GM12878 (cell line): Measurements from ENCODE around the gene INTS6. TPM values are rescaled to one million over a fixed set of nuclear protein-coding genes. Genes with fewer than 3 reads are reported as not detected.

ENCODE experiments used
- ASH2L ChIP-seq: fragments of 300-600, 200-600 bp; sonication (generic); IDR thresholded peaks from 2 replicates; pipeline ENCODE4 v1.6.1; 2017; ENCODE audit warnings: low read depth, mild to moderate bottlenecking, borderline replicate concordance
- EP300 ChIP-seq, 2 experiments: fragments of 150-350 bp in 1 of 2; IDR thresholded peaks; 2 replicates each; pipeline ENCODE4 v1.6.1; 2011 to 2012; ENCODE audit warnings: low read depth in 2 of 2, low read length in 2 of 2, borderline replicate concordance in 1 of 2, improper control_type of control experiment in 1 of 2, inconsistent platforms in 1 of 2; ENCODE audit not compliant: control insufficient read depth in 1 of 2
- ESRRA ChIP-seq: IDR thresholded peaks from 2 replicates; pipeline ENCODE4 v1.6.1; 2012; ENCODE audit warnings: mild to moderate bottlenecking, low read length, improper control_type of control experiment
- IRF4 ChIP-seq: IDR thresholded peaks from 2 replicates; pipeline ENCODE4 v1.6.1; 2011; ENCODE audit warnings: low read depth, low read length
- MAX ChIP-seq: IDR thresholded peaks from 2 replicates; pipeline ENCODE4 v1.6.1; 2012; ENCODE audit warnings: low read depth, low read length, improper control_type of control experiment
- NRF1 ChIP-seq: conservative IDR thresholded peaks from 2 replicates; pipeline ENCODE4 v1.6.1; 2011; ENCODE audit warnings: mild to moderate bottlenecking, low read depth, low read length, improper control_type of control experiment
- PKNOX1 ChIP-seq: fragments of 450-650 bp; IDR thresholded peaks from 2 replicates; pipeline ENCODE4 v1.6.1; 2016; ENCODE audit warnings: mild to moderate bottlenecking
- PRDM15 ChIP-seq: fragments of 450-650 bp; formaldehyde crosslinking; IDR thresholded peaks from 2 replicates; pipeline ENCODE4 v1.4.0; 2020; ENCODE audit warnings: mild to moderate bottlenecking, moderate library complexity
- SMAD5 ChIP-seq: IDR thresholded peaks from 2 replicates; pipeline ENCODE4 v1.6.1; 2016; ENCODE audit warnings: antibody characterized with exemption, low read depth
- TCF7 ChIP-seq: IDR thresholded peaks from 2 replicates; pipeline ENCODE4 v1.6.1; 2014; ENCODE audit warnings: antibody characterized with exemption, borderline replicate concordance
- ZBTB11 ChIP-seq: fragments of 450-650 bp; formaldehyde crosslinking; IDR thresholded peaks from 2 replicates; pipeline ENCODE4 v1.5.0; 2022; ENCODE audit warnings: mild to moderate bottlenecking, missing genetic modification characterization
- polyA plus RNA-seq, 11 experiments: library from polyadenylated mRNA; depleted of rRNA in 4 of 11; unstranded in 6 of 11; stranded (reverse) in 5 of 11; fragments of >200 nt; fragmentation: Nextera tagmentation in 4 of 11; fragmentation: Illumina TruSeq in 1 of 11; extraction: Ambion mirVana in 4 of 11; extraction: Trizol in 1 of 11; gene quantifications; 1 replicate in 1 of 11; 2 replicates in 10 of 11; pipeline versions ENCODE4 v1.2.1 to v1.2.3, GENCODE V29; 2011 to 2016; ENCODE audit warnings: inconsistent platforms in 2 of 11, missing spikeins in 2 of 11, low read depth in 1 of 11
- total RNA-seq, 4 experiments: library from RNA; depleted of rRNA in 3 of 4; stranded (reverse); fragments of >200 nt in 3 of 4; fragmentation: Illumina TruSeq in 1 of 4; extraction: Trizol in 1 of 4; gene quantifications; 2 replicates each; pipeline versions ENCODE4 v1.2.1 to v1.2.3, GENCODE V29; 2013 to 2021
- TF ChIP-seq, protein P1 (sequence below): IDR thresholded peaks from 2 replicates; pipeline ENCODE4 v1.6.1; 2011; ENCODE audit warnings: mild to moderate bottlenecking, low read depth, low read length, moderate library complexity; ENCODE audit not compliant: insufficient replicate concordance
- TF ChIP-seq, protein P2 (sequence below): fragments of 450-650 bp; IDR thresholded peaks from 2 replicates; pipeline ENCODE4 v1.6.1; 2016; ENCODE audit warnings: mild to moderate bottlenecking

Gene INTS6
- total and polyA plus RNA-seq, 10 of the 15 experiments (the other 5 are each of a cell fraction or from before 2014, with no cell fraction given): 7.2 to 57.7 (median 30.9) TPM

GRCh38 chr13:51452361-51453206 is at the start of gene INTS6 (continued):
- TF ChIP-seq PRDM15 (CRISPR knock-in tag): peak; percentile 74; the same call in 1 of the 2 replicates
- no peak for TF ChIP-seq ASH2L
- peak; percentile 99 for TF ChIP-seq SMAD5
- TF ChIP-seq IRF4: no peak
- no peak for TF ChIP-seq ESRRA
- TF ChIP-seq ZBTB11: peak; percentile 71
- TF ChIP-seq PKNOX1: peak; percentile 55; the same call in 1 of the 2 replicates
- TF ChIP-seq, protein P1, sequence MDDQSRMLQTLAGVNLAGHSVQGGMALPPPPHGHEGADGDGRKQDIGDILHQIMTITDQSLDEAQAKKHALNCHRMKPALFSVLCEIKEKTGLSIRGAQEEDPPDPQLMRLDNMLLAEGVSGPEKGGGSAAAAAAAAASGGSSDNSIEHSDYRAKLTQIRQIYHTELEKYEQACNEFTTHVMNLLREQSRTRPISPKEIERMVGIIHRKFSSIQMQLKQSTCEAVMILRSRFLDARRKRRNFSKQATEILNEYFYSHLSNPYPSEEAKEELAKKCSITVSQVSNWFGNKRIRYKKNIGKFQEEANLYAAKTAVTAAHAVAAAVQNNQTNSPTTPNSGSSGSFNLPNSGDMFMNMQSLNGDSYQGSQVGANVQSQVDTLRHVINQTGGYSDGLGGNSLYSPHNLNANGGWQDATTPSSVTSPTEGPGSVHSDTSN: peak; percentile 59
- no peak for TF ChIP-seq TCF7
- TF ChIP-seq EP300 (IDR thresholded peaks at IDR 0.05; ENCODE audit: borderline replicate concordance in 1 of 2, control insufficient read depth in 1 of 2, low read depth in 2 of 2, low read length in 2 of 2): no peak
- TF ChIP-seq MAX: peak; percentile 72
- TF ChIP-seq NRF1: no peak; the same call in 1 of the 2 replicates
- TF ChIP-seq, protein P2, sequence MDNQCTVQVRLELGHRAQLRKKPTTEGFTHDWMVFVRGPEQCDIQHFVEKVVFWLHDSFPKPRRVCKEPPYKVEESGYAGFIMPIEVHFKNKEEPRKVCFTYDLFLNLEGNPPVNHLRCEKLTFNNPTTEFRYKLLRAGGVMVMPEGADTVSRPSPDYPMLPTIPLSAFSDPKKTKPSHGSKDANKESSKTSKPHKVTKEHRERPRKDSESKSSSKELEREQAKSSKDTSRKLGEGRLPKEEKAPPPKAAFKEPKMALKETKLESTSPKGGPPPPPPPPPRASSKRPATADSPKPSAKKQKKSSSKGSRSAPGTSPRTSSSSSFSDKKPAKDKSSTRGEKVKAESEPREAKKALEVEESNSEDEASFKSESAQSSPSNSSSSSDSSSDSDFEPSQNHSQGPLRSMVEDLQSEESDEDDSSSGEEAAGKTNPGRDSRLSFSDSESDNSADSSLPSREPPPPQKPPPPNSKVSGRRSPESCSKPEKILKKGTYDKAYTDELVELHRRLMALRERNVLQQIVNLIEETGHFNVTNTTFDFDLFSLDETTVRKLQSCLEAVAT: peak; percentile 86
